KBM-7 (cell line): ENCODE data around the gene BLID.
A peak's percentile ranks its signal among the peaks of the same experiment; 100 is the strongest.

Experiments
- DNase-seq: peaks from one replicate; pipeline ENCODE4 v3.0.0-alpha.2; 2015
- in situ Hi-C: fragments of 300-500 bp; cut with MboI; formaldehyde crosslinking; loops from 2 replicates; pipeline ENCODE4 v1.14.3; 2020; ENCODE audit warnings: low sequenced_read_pairs, low pct_unique_long_range_greater_than_20kb, mixed read lengths

BLID gene

DNA sequence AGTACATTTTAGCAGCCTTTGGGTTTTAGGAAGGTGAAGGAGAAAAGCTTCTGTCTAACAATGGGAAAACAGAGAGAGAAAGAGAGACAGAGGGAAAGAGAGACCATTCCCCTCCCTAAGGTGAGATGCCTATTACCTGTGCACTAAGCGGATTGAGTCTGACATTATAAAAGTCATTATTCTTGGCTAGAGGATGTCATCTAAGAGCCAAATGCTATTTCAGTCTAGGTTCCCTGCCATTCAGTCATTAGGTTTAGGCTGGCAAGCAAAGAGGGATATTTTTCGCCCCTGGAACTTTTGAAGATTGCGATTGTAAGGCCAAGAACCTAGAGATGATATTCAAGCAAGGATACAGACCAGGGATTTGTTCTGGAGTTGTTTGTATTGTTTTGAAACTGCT lies 7.2 kb downstream of the BLID start:
- in situ Hi-C loops, result no loop called here
- no peak for DNase-seq

DNA sequence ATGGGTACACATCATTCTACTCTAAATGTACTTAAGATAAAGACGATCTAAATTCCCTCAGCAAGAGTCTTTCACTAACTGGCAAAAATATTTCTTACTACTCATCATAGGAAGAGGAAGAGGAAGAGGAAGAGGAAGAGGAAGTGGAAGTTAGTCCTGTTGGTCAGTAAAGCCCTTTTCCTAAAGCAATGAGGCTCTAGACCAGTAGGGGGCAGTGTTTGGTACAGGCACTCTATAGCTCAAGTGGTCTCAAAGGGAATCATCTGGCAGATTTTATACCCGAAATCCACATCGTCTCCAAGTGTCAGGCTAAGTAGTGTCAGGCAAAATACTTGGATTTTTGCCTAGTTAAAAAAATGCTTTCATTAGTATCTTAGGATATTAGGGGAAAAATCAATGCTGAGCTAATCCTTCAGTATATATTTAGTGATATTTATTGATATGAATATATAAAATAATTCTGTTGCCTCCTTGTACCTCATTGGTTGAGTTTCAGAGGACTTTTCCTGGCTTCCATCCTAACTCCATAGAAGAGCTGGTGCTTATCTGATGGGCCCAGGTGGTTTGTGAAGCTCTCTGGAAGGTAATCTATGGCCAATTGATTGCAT lies 7.7 kb downstream of the BLID start:
- in situ Hi-C loops, result no loop called here
- peak; percentile 48 for DNase-seq

DNA sequence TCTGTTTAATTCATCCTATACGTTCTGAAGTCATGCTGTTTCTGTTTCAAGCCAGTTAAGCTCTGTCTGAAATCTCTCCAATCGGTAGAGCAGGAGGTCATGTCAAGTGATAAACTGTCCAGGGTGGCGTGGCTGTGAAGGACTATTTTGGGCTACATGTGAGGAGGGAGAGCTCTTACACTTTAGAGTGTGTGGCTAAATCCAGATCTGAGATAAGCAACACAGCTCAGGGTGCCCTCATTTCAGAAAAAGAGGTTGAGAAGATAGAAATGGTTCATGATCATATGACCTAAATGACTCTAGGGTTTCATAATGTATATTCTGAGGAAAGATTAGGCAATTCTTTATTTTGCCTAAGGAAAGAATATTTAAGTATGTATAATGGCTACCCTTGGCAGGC lies 8.4 kb downstream of the BLID start:
- in situ Hi-C loops, result no loop called here

DNA sequence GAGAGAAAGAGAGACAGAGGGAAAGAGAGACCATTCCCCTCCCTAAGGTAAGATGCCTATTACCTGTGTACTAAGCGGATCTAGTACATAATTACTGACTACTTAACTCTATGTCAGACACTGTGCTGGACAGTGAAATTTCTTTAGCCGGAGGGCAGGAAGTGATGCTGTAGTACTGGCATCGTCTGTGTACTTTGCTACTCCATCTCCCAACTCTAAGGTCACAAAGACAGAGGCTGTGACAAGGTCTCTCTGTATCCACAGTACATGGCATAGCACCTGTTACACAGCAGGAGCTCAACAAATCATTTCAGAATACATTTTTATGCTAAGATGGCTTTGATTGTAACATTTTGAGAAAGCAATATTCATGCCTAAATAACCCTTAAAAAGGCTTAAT lies 9.0 kb downstream of the BLID start:
- no peak for DNase-seq
- in situ Hi-C loops, result no loop called here

More for the DNA sequence above, 8.4 kb downstream of the BLID start:
- DNase-seq, result no peak

DNA sequence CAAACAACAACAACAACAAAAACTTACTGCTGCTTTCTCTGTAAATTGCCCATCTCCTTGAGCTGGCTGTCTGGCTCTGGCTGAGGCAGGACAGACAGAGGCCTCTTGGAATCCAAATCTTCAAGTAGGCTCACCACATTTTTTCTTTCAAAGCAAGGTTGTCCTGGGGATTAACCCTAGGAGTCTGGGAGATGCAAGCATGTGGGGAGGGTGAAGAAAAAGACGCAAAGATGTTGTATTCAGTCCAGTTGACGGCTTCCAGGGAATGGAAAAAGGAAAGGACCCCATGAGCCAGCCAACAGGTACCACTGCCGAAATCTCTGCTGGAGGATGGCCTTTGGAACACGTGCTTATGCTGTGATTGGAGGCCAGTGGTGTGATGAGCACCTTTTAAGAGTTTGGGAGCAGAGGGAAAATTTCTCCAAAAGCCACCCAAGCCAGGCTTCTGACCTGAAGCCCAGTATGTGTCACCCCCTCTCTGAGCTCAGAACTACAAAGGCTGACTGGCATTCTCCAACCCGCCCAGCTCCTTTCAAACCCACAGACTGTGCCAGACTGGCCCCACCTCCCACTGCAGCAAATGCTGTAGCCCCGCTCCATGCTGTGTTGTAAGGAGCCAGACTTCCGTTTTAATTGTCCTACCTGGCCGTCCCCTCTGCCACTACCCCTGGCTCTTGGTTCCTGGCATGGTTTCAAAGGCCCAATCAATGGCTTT lies 10.8 kb downstream of the BLID start:
- in situ Hi-C loops, result no loop called here
- no peak for DNase-seq

DNA sequence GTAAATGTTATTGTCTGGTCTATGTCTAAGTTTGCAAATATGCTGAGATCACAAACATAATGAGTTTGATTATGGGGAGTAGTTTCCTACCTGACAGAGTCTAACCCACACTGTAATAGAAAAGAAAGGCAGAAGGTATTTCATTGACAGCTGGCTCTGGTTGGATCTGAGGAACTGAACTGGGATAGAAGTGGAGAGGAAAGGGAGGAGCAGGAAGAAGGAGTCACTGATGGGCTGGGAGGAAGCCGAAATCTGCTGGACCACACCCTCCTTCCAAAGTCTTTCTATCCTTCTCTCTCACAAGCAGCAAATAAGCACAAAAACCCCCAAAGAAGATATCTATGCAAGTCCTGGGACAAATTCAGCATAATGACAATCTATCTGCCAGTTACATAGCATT lies 11.7 kb downstream of the BLID start:
- in situ Hi-C loops, result no loop called here
- DNase-seq, result no peak

DNA sequence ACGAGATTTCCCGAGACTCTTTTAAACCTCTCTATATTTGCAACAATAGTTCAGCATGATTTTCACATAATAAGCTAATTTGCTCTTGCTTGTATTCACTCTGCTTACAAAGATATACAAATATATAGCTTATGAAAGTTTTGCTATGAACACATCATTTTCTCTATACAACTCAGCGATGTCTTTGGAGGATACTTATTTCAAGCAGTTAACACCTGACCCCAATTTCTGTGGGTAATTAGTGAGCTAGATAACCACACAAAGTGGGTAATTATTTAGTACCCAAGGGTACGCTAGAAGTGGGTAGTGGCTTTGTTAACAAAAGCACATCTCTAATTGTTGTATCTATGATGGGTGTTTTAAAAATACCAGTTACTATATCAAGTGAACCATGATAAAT lies 12.3 kb downstream of the BLID start:
- DNase-seq, result no peak
- in situ Hi-C loops, result no loop called here

DNA sequence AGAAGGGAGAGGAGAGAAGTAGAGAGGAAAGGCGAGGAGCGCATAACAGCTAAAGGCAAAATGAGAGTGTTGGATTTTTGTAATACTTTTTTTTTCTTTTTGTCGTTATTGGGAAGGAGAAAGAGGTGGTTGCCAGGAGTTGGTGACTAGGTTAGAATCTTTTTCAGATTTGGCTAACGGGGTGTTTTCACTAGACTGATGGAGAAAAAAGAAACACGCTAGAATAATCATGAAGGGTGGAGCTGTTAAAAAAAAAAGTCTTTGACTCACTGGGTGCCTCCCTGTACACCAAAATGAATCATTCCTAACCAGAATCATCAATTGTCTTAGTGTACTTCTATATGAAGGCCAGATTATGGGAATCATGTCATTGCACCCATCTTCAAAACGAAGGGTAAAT lies 12.7 kb downstream of the BLID start:
- in situ Hi-C loops, result no loop called here

DNA sequence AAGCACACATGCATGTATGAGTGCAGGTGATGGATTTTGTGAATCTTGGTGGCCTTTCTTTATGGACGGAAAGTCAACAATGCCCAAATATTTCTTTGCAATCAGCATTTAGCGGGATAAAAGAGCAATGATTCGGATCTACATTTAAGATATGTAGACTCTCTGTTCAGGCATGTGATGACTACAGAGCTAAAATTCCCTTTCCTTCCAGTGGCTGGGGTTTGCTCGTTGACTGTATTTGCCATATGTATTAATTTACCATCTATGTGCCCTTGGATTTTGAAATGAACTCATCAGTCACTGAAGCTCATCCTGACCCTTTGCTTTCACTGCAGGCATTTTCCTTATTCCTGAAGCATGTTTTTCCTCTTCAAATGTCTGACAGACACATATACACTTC lies 13.6 kb downstream of the BLID start:
- in situ Hi-C loops, result no loop called here
- DNase-seq, result no peak

More for the DNA sequence above, 12.7 kb downstream of the BLID start:
- no peak for DNase-seq

DNA sequence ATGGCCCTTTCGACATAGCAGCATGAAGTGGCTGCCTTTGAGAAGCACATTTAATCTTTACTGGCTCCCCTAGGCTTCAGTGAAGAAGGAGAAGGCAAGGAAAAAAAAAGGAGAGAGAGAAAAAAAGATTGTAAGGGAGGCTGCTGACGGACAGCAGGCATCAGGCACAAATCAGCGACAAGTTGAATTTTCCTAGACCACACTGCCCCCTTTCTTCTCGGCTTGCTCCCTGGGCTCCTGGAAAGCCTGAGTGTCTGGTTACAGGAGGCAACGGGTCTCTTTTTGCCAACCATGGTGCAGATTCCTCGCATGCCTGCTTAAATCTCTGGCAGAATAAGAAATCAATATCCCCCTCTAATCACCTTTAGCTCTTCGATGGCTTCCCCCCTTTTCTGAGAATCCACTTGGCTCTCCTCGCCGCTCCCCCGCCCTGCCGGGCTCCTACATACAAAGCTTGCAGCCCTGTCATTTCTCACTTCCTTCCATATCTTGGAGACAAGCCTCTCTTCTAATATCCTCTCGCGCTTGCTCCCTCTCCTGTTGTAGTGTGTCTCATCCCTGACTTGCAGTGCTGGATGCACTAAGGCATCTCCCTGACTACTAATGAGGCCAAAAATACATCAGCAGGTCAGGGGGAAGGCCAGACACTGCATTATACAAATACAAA lies 14.3 kb downstream of the BLID start:
- in situ Hi-C loops, result no loop called here
- DNase-seq, result no peak

DNA sequence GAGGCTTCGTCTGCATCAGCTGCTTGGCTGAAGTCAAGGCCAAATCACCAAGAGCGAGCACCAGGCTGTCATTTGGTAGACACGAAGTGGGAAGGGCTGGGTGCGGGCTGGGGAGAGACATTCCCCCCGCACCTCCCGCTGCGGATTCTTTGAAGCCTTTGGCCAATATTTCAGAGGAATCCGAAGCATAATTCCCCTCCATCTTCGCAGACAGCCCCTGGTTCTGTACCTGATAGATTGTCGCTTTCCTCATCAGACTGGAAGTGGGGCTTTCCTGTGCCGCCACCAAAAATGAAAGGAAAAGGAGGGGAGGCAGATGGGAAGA lies 15.3 kb downstream of the BLID start:
- no peak for DNase-seq
- in situ Hi-C loops, result no loop called here

DNA sequence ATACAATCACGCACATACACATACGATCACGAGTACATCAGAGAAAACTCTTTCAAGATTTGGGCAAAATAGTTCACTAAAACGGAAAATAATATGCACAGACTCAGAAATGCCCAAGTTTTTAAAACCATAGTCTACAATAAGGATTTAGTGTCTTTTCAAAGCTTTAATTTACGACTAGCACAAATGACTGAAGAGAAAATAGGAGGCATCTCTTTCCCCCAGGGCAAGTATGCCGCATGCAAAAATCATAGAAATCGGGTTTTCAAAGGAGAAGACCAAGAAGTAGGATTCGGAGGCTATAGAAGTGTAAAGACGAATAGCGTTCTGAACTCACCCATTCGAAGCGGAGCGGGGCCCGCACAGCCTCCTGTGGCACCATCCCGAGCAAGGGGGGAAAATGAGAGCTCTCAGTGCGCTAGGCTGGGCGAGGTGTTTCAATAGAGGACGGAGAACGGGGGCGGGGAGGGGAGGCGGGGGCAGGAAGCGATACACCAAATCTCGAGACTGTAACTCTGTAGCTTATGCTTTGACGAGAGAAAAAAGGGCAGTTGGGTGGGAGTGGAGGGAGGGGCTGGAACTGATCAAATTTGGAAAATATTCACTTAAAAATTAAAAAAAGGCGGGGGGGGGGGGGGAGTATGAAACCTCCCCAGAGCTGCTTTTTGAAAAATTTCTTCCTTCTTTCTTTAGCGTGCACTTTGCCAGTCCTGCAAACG lies 15.8 kb downstream of the BLID start:
- DNase-seq, result no peak
- in situ Hi-C loops, result no loop called here

DNA sequence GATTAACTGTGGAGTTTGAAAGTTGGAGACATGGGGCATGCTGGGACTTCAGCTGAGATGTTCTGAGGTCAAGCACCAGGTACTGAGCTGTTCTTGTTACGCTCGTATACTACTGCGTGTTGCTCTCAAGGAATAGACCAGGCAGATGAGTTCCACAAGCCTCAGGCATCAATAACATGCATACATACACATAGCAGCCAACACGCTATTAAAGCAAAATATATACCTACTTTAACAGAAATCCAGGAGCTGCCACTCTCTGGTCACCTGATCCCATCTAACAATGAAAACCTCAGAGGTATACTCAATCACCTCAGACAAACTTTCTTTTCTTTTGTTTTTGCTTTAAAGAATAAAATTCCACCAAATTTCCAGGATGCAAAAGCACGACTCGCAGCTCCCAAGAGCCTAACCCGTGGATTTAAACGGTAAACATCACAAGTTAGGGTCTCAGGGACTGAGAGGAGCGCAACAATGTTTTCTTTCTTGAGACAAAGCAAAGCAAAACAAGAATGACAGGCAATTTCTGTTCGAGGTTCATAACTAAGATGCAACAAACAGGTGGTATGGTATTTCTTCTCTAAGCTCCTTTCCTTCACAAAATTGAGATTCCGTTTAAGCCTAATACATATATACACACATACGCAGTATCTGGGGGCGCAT lies 16.5 kb downstream of the BLID start:
- no peak for DNase-seq
- in situ Hi-C loops, result no loop called here

DNA sequence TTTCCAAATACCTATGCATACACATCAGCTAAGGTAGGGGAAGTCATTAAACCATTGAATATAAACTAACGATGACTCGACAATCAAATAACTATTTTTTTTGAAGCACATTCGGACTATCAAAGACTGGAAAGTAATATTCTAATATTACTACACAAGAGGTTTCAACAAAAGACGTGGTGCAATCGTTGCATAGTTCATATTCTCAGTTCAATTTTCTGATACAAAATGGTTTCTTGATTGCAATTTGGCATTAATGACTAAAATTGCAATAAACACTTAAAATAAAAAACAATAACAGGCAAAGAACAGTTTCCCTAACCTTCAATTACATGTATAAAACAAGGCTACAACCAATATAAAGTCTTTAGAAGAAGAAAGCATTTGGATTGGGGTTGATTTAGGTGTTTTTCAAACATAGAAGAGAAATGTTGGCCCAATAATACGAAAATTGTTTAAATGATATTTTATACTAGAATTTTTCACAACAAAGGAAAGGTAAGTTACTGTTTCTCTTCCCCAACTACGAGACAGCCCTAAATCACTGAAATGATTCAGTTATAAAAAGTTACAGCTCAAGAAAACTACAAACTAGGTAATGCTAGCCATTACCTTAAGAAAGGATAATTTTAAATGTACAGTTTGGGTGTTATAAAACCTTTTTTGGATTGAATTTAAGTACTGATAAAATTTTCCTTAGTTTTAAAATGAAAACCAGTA lies 17.6 kb downstream of the BLID start:
- in situ Hi-C loops, result no loop called here
- no peak for DNase-seq

DNA sequence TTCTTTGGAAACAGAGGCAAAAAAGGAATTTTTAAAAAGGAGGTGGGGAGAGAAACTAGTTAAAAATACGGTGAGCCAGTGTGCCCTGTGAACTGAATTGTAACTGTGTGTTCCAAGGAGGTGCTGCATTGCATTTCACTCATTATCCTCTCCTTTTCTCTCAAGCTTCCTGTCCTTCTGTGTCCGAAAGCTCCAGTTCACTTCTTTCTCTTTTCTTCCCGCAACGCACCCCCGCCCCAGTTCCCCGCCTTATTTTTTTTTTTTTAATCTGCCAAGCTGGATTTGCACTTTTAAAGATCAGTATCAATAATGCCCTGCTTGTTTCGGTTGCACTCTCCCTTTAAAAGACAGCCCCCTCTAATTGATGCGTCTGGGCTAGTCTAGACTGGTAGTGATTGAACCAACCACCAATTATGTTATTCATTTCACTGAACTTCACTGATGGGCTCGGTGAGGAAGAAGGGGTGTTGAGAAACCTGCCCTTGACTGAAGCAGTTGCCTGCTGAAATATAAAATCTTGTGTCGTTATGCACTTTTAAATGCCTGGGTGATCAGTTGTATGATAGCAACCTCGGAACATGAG lies 18.5 kb downstream of the BLID start:
- in situ Hi-C loops, result no loop called here

DNA sequence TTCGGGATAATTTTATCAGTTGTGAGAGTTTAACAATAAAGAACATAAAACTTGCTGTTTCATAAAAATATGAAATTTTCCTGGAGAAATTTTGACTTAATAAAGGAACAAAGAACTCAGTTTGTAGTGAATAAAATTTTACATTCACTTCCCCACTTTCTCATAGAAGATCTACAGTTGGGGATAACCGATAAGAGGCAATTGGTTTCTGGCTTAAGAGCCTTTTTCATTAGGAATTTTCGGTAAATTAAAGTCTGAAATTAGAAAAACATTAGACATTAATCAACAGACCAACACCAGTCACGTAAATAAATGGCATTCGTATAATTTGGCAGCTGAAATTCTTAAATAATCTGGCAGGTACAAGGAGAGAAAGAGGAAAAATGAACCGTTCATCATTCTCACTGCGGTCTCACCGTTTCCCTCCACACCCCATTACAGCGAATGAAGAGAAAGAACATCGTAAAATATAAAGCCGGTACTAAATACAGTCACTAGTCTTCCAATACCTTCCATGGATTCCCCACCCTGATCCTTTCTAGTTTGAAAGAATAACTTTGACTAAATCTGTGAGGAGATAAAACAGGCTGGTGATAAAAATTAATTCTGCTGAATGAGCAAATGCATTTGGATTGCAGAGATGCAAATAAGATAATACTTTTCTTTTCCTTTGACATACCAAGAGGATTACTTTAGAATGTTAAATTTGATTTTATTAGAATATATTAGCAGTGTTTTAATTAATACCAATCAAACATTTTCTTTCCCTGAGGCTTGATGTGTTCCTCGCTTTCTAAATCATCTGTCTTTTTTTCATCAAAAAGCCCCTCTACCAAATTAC lies 19.5 kb downstream of the BLID start:
- in situ Hi-C loops, result no loop called here
- no peak for DNase-seq

More for the DNA sequence above, 18.5 kb downstream of the BLID start:
- no peak for DNase-seq

DNA sequence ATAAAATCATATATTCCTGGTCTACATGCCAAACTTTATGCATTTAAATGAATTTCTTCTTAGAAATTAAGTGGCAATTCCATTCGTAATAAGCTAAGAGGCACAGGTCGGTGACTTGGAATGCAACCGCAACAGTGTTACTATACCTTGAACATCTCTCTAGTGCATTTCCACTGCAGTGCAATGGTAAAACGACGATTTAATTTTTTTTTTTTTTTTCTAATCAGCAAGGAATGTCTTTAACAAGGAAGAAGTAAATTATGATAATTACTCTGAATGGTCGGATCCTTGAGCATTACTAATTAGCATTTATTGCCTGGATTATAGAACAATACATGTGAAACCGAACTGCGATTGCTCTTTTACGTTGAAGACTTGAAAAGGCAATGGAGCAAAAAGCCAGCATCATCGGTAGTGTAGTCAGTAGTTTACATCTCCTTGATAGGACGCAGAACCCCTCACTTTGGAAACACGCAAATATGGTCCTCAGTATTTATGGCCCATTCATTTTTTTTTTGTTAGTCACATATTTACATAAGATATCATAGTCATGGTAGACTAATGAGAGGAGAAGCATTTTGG lies 20.2 kb downstream of the BLID start:
- no peak for DNase-seq
- in situ Hi-C loops, result no loop called here

DNA sequence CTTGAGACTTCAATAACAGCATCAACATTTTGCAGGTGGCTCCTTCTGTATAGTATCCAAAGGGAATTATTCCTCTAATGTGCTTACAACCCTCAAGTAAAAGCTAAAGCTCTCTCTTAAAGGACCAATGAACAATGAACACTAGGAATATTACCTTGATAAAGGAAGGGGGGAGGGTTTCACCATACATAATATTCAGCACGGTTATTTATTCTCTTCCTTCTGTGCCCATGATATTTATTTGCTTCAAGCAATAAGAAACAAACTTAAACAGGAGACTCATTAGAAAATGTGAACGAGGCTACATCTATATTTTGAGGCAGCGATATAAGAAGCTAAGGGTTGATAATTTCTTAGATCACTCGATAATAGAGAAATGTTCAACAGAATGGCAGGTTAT lies 21.2 kb downstream of the BLID start:
- no peak for DNase-seq
- in situ Hi-C loops, result no loop called here
